RWPE2 (cell line): ENCODE measurements around the gene OR8B8.

Experiments
- ATAC-seq: fragments of 200-7000 bp; cut with Tn5 transposase; 3 replicates; pipeline ENCODE4 v1.9.1; 2021; ENCODE audit warnings: low read depth
- DNase-seq: peaks from one replicate; pipeline ENCODE4 v3.0.0-alpha.2; 2020; ENCODE audit warnings: low spot score
- H3K27ac ChIP-seq: fragments of 450-650 bp; 2 replicates; pipeline ENCODE4 v1.5.1; 2017; ENCODE audit warnings: mild to moderate bottlenecking; ENCODE audit not compliant: poor library complexity, severe bottlenecking
- H3K27me3 ChIP-seq: fragments of 250-450 bp; sonication (Bioruptor Pico); 2 replicates; pipeline ENCODE4 v1.5.1; 2021; ENCODE audit warnings: mild to moderate bottlenecking, moderate library complexity; ENCODE audit not compliant: insufficient read depth, poor library complexity, severe bottlenecking
- H3K36me3 ChIP-seq: fragments of 250-450 bp; sonication (Bioruptor Pico); 2 replicates; pipeline ENCODE4 v1.5.1; 2020; ENCODE audit warnings: low read depth, mild to moderate bottlenecking, moderate library complexity
- H3K4me1 ChIP-seq: fragments of 250-450 bp; sonication (Bioruptor Pico); 2 replicates; pipeline ENCODE4 v1.5.1; 2021; ENCODE audit warnings: mild to moderate bottlenecking, moderate library complexity; ENCODE audit not compliant: insufficient read depth, poor library complexity, severe bottlenecking
- H3K4me3 ChIP-seq: fragments of 250-450 bp; sonication (Bioruptor Pico); 2 replicates; pipeline ENCODE4 v1.5.1; 2021; ENCODE audit warnings: mild to moderate bottlenecking, moderate library complexity; ENCODE audit not compliant: severe bottlenecking
- H3K9me3 ChIP-seq: fragments of 250-450 bp; sonication (Bioruptor Pico); 2 replicates; pipeline ENCODE4 v1.5.1; 2021; ENCODE audit warnings: mild to moderate bottlenecking, moderate library complexity; ENCODE audit not compliant: severe bottlenecking
- CTCF ChIP-seq: fragments of 450-650 bp; IDR thresholded peaks from one replicate; pipeline ENCODE4 v1.5.1; 2017; ENCODE audit warnings: mild to moderate bottlenecking, moderate library complexity; ENCODE audit not compliant: poor library complexity, severe bottlenecking

OR8B8 gene

GRCh38 chr11:124440608-124441007 is 4.9 kb downstream of the OR8B8 start:
- Histone ChIP-seq H3K4me3 (no peak overlapping the region), H3K27me3 (peaks cover 3% of the 10 kb centered on the region), H3K4me1 (no peaks in the 10 kb centered on the region), H3K27ac (no peak overlapping the region), H3K36me3 (no peaks in the 10 kb centered on the region), H3K9me3 (no peaks in the 10 kb centered on the region)
- no peak for TF ChIP-seq CTCF
- DNase-seq, result no peak
- ATAC-seq, result no peak

- Histone ChIP-seq H3K36me3 (no peaks in the 10 kb centered on the region), H3K27ac (no peak overlapping the region), H3K4me3 (no peak overlapping the region), H3K27me3 (peaks cover 3% of the 10 kb centered on the region), H3K9me3 (no peaks in the 10 kb centered on the region), H3K4me1 (no peaks in the 10 kb centered on the region)
- ATAC-seq (no peak), DNase-seq (no peak)
- TF ChIP-seq CTCF, result no peak
Observed at GRCh38 chr11:124434699-124435098, 10.8 kb downstream of the OR8B8 start.

- no peaks in the 10 kb centered on the region for H3K27me3 ChIP-seq
- ATAC-seq (no peak), DNase-seq (no peak)
- TF ChIP-seq CTCF, result no peak
- no peaks in the 10 kb centered on the region for H3K4me1 ChIP-seq
- no peak overlapping the region for H3K27ac ChIP-seq
- no peaks in the 10 kb centered on the region for H3K36me3 ChIP-seq
- no peaks in the 10 kb centered on the region for H3K9me3 ChIP-seq
- no peak overlapping the region for H3K4me3 ChIP-seq
Observed at GRCh38 chr11:124429599-124429998, 15.9 kb downstream of the OR8B8 start.

- no peak for DNase-seq
- no peaks in the 10 kb centered on the region for H3K4me1 ChIP-seq
- H3K36me3 ChIP-seq, result no peaks in the 10 kb centered on the region
- TF ChIP-seq CTCF, result no peak
- no peak for ATAC-seq
- H3K9me3 ChIP-seq, result no peaks in the 10 kb centered on the region
- H3K4me3 ChIP-seq, result no peak within 1 kb of the TSS
- no peak within 1 kb of the TSS for H3K27ac ChIP-seq
- peaks cover under 1% of the 10 kb centered on the region for H3K27me3 ChIP-seq
Observed at GRCh38 chr11:124424384-124424921, 21.0 kb downstream of the OR8B8 start, which contains the start of gene OR8B4. Gene OR8B4, minus strand, starts transcription at chr11:124424871. Its CDS starts 0 bp downstream, at chr11:124424871.

- Histone ChIP-seq H3K9me3 (no peaks in the 10 kb centered on the region), H3K27ac (no peak overlapping the region), H3K4me1 (no peaks in the 10 kb centered on the region), H3K4me3 (no peak overlapping the region), H3K36me3 (no peaks in the 10 kb centered on the region), H3K27me3 (peaks cover 8% of the 10 kb centered on the region)
- no peak for DNase-seq
- no peak for TF ChIP-seq CTCF
- ATAC-seq, result no peak
Observed at GRCh38 chr11:124421043-124421442, 24.5 kb downstream of the OR8B8 start.
